ENCODE data around the gene CDH15. TPM values are rescaled to one million over a fixed set of nuclear protein-coding genes. Genes with fewer than 3 reads are reported as not detected.

Gene CDH15
- total and polyA plus RNA-seq, 5 donors from 2014 or later = 0.17 TPM; not detected in 4

DNA sequence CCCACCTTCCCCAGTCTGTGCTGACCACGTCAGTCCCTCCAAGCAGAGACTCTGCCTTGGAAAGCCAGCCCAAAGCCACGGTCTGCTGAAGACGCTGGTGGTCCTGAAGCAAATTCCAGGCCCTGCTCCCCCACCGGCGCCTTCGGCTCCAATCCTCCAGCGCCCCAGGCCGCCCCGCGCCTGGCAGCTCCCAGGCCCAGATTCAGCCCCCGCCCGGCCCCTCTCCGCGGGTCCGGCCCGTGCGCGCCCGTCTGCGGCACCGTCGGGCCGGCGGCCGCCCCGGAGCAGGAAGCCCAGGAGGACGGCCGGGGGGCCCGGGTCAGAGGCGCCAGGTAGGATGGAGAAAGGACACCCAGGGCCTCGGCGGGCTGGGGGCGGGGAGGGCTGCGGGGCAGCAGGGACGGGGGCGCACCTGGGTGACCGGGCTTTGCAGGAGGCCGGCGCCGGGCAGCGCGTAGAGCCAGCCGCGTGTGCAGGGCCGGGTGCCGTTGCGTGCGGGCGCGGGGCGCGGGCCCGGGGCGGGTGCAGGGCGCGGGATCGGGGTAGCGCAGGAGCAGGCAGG, 29.4 kb downstream of the CDH15 start:
- no peak overlapping the region for H3K4me3 ChIP-seq (ENCODE audit: low read depth, low read length)
- no peaks in the 10 kb centered on the region for H3K9me3 ChIP-seq (ENCODE audit: control insufficient read depth in 2 of 2, low read length in 2 of 2)
- Mint-ChIP-seq H3K27me3 (peaks cover 33% of the 10 kb centered on the region), H3K4me1 (peaks cover 0 to 21% (median 8%) of the 10 kb centered on the region in 4 donors), H3K9me3 (peaks cover 0 to 6% (median 0%) of the 10 kb centered on the region in 7 donors), H3K27ac (no peak overlapping the region), H3K36me3 (no peaks in the 10 kb centered on the region), H3K4me3 (peak overlapping the region in 3 of 4 donors; percentile 32 to 65 (median 59))
- H3K27ac ChIP-seq (ENCODE audit: insufficient read depth, low read length, poor library complexity, severe bottlenecking) = no peak overlapping the region
- peaks cover 14% of the 10 kb centered on the region for H3K27me3 ChIP-seq (ENCODE audit: control insufficient read depth, insufficient read depth, low read length)
- peak in 1 of 2 donors; percentile 2 for ATAC-seq (ENCODE audit: low read depth in 2 of 2)
- peaks cover 14% of the 10 kb centered on the region for H3K4me1 ChIP-seq (ENCODE audit: control insufficient read depth, insufficient read depth, low read length, poor library complexity, severe bottlenecking)
- no peak for DNase-seq
- no peaks in the 10 kb centered on the region for H3K36me3 ChIP-seq (ENCODE audit: control insufficient read depth, insufficient read depth, low read length)

DNA sequence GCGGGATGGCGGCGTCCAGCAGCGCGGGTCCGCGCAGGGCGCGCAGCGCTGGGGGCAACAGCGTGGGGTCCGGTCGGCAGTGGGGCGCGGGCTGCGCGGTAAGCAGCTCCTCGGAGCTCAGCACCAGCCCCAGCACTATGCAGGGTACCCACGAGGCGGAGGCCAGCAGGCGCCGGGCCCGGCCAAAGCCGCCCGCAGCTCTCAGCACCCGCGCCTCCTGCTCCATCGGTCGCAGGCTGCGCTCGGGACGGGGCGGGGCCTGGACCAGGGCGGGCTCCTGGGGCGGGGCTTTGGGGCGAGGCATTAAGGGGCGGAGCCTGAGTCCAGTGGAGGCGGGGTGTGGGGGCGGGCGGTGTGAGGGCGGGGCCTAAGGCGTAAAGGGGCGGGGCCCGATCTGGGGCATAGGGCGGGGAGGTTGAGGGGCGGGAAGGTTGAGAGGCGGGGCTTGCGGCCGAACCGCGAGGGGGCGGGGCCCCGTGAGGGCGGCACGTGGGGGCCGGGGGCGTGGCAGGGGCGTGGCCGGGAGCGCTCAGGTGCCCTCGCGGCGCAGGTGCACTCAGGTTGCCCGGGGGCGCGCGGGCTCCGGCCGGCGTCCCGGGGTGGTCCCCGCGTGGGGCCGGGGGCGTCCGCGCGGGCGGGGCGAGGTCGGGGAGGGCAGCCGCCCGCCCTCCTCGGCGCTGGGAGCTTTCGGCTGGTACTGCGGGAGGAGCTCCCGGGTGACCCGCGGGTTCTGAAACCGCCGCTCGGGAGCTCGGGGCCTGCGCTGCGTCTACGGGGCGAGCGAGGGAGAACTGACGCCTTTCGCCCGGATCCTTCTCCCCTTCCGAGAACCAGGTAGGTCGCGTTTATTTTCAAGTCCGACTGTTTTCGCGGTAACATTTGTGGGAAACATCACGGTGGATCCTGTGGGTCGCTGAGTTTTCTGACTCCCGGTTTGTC, 30.2 kb downstream of the CDH15 start:
- H3K36me3 ChIP-seq (ENCODE audit: control insufficient read depth, insufficient read depth, low read length) = no peaks in the 10 kb centered on the region
- Mint-ChIP-seq H3K27me3 (peaks cover 37% of the 10 kb centered on the region), H3K9me3 (peaks cover 0 to 6% (median 0%) of the 10 kb centered on the region in 7 donors), H3K36me3 (no peaks in the 10 kb centered on the region), H3K4me1 (peaks cover 0 to 21% (median 8%) of the 10 kb centered on the region in 4 donors), H3K27ac (no peak overlapping the region), H3K4me3 (peak overlapping the region; percentile 47 to 75 (median 69))
- peaks cover 14% of the 10 kb centered on the region for H3K27me3 ChIP-seq (ENCODE audit: control insufficient read depth, insufficient read depth, low read length)
- peak; percentile 48 to 68 (median 63) for DNase-seq
- peaks cover 14% of the 10 kb centered on the region for H3K4me1 ChIP-seq (ENCODE audit: control insufficient read depth, insufficient read depth, low read length, poor library complexity, severe bottlenecking)
- peak; percentile 72 to 73 for ATAC-seq (ENCODE audit: low read depth in 2 of 2)
- H3K27ac ChIP-seq (ENCODE audit: insufficient read depth, low read length, poor library complexity, severe bottlenecking) = no peak overlapping the region
- no peaks in the 10 kb centered on the region for H3K9me3 ChIP-seq (ENCODE audit: control insufficient read depth in 2 of 2, low read length in 2 of 2)
- no peak overlapping the region for H3K4me3 ChIP-seq (ENCODE audit: low read depth, low read length)

DNA sequence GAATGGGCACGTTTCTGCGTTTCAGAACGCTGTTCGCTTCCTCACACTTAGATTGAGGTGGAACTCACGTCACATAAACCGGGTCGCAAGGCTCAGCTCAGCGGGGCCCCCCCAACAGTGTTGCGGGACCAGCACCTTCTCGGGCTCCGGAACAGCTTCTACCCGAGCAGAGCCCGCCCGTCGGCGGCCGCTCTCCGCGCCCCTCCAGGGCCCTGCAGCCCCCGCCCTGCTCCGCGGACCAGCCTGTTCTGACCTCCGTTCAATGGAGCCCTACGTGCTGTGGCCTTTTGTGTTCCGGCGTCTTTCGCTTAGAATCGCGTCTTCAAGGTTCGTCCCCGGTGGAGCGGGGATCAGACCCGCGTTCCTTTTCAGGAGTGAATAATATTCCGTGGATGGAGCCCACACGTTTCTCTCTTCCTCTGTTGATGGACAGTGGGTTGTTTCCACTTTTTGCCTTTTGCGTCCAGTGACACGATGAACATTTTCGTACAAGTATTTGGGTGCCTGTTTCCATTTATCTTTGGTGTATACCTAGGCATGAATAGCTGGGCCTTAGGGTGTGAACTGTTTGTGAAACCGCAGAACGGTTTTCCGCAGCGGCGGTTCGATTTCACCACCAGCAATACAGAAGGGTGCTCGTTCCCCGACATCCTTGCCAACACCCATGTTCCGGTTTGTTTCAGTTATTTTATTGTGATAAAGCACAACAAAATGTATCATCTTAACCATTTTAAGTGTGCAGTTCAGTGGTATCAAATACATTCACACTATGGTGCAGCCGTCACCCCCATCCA, 31.1 kb downstream of the CDH15 start:
- Histone ChIP-seq H3K9me3 (ENCODE audit: control insufficient read depth in 2 of 2, low read length in 2 of 2) (no peaks in the 10 kb centered on the region), H3K27me3 (ENCODE audit: control insufficient read depth, insufficient read depth, low read length) (peaks cover 14% of the 10 kb centered on the region), H3K4me3 (ENCODE audit: low read depth, low read length) (no peak overlapping the region), H3K4me1 (ENCODE audit: control insufficient read depth, insufficient read depth, low read length, poor library complexity, severe bottlenecking) (peaks cover 14% of the 10 kb centered on the region), H3K36me3 (ENCODE audit: control insufficient read depth, insufficient read depth, low read length) (no peaks in the 10 kb centered on the region), H3K27ac (ENCODE audit: insufficient read depth, low read length, poor library complexity, severe bottlenecking) (no peak overlapping the region)
- Mint-ChIP-seq H3K27ac (no peak overlapping the region), H3K36me3 (no peaks in the 10 kb centered on the region), H3K4me1 (peaks cover 0 to 21% (median 8%) of the 10 kb centered on the region in 4 donors), H3K4me3 (peak overlapping the region; percentile 67 to 77 (median 74)), H3K9me3 (peaks cover 0 to 6% (median 0%) of the 10 kb centered on the region in 7 donors), H3K27me3 (peaks cover 43% of the 10 kb centered on the region)
- no peak for DNase-seq
- ATAC-seq (ENCODE audit: low read depth in 2 of 2) = no peak

DNA sequence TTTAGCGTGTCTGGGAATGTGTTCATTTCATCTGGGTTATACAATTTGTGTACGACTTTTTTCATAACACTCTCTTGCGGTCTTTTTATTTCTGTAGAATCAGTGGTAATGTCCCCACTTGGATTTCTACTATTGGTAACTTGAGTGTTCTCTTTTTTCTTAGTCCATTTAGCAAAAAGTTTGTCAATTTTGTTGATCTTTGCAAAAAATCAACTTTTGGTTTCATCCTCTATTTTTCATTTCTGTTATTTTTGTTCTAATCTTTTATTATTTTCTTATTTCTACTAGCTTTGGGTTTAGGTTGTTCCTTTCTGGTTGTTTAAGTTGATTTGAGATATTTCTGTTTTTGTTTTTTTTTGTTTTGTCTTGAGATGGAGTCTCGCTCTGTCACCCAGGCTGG, 36.4 kb downstream of the CDH15 start:
- Mint-ChIP-seq H3K4me1 (peaks cover 0 to 4% (median 3%) of the 10 kb centered on the region in 4 donors), H3K27ac (no peak overlapping the region), H3K27me3 (peaks cover 37% of the 10 kb centered on the region), H3K9me3 (peaks cover 0 to 3% (median 0%) of the 10 kb centered on the region in 7 donors), H3K36me3 (no peaks in the 10 kb centered on the region), H3K4me3 (no peak overlapping the region)
- no peaks in the 10 kb centered on the region for H3K9me3 ChIP-seq (ENCODE audit: control insufficient read depth in 2 of 2, low read length in 2 of 2)
- H3K4me3 ChIP-seq (ENCODE audit: low read depth, low read length) = no peak overlapping the region
- no peaks in the 10 kb centered on the region for H3K36me3 ChIP-seq (ENCODE audit: control insufficient read depth, insufficient read depth, low read length)
- no peak for DNase-seq
- no peak for ATAC-seq (ENCODE audit: low read depth in 2 of 2)
- H3K4me1 ChIP-seq (ENCODE audit: control insufficient read depth, insufficient read depth, low read length, poor library complexity, severe bottlenecking) = no peaks in the 10 kb centered on the region
- H3K27ac ChIP-seq (ENCODE audit: insufficient read depth, low read length, poor library complexity, severe bottlenecking) = no peak overlapping the region
- peaks cover 11% of the 10 kb centered on the region for H3K27me3 ChIP-seq (ENCODE audit: control insufficient read depth, insufficient read depth, low read length)

DNA sequence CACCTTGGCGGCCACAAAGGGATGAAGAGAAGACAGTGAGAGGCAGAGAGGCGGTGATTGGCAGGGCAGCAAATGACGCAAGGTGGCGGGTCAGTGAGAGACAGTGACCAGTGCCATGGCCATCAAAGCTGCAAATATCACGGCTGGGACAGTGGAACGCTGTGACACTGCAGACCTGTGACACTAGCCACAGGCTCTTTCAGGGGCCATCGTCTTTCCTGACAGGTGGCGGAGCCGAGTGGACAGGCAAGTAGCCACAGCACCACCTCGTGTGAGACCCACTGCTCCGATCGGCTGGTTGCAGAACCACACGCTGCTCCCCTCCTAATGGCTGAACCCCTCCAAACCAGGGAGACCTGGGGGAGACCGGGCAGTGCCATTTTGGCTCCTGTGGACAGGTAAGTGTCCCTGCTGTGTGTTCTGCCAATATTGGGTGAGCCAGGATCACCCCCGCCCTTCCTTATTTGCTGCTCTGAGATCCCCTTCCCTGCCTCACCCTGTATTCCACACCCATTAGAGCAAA, 38.0 kb downstream of the CDH15 start:
- no peak for DNase-seq
- H3K27ac Mint-ChIP-seq = no peak overlapping the region
- H3K9me3 Mint-ChIP-seq = no peaks in the 10 kb centered on the region
- peaks cover 23% of the 10 kb centered on the region for H3K27me3 Mint-ChIP-seq
- Histone ChIP-seq H3K4me1 (ENCODE audit: control insufficient read depth, insufficient read depth, low read length, poor library complexity, severe bottlenecking) (no peaks in the 10 kb centered on the region), H3K36me3 (ENCODE audit: control insufficient read depth, insufficient read depth, low read length) (no peaks in the 10 kb centered on the region), H3K4me3 (ENCODE audit: low read depth, low read length) (no peak overlapping the region), H3K9me3 (ENCODE audit: control insufficient read depth in 2 of 2, low read length in 2 of 2) (no peaks in the 10 kb centered on the region), H3K27me3 (ENCODE audit: control insufficient read depth, insufficient read depth, low read length) (no peaks in the 10 kb centered on the region), H3K27ac (ENCODE audit: insufficient read depth, low read length, poor library complexity, severe bottlenecking) (no peak overlapping the region)
- peaks cover 0 to 4% (median 3%) of the 10 kb centered on the region in 4 donors for H3K4me1 Mint-ChIP-seq
- H3K4me3 Mint-ChIP-seq = no peak overlapping the region
- H3K36me3 Mint-ChIP-seq = no peaks in the 10 kb centered on the region
- ATAC-seq (ENCODE audit: low read depth in 2 of 2) = no peak

DNA sequence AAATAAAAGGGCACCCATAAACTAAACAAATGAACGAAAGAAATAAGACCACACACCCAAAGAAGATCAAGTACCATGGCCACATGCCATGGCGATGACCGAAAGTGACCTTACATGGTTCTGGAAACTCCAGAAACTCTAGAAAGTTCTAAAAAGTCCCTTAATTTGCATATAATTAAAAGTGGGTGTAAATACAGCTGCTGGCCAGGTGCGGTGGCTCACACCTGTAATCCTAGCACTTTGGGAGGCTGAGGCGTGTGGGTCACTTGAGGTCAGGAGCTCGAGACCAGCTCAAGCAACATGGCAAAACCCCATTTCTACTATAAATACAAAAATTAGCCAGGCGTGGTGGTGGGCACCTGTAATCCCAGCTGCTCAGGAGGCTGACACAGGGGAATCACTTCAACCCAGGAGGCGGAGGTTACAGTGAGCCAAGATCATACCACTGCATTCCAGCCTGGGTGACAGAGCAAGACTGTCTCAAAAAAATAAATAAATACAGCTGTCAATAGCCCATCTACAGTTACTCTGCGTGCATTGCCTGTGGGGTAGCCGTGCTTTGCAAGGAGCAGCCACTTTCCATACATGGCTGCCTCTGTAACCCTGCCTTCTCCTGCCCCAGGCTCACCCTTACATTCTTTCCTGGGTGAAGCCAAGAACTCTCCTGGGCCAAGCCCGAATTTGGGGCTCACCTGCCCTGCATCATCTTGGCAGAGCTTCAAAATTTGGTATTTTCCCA, 38.8 kb downstream of the CDH15 start:
- ATAC-seq (ENCODE audit: low read depth in 2 of 2) (no peak), DNase-seq (no peak)
- H3K4me1 ChIP-seq (ENCODE audit: control insufficient read depth, insufficient read depth, low read length, poor library complexity, severe bottlenecking) = no peaks in the 10 kb centered on the region
- Mint-ChIP-seq H3K27me3 (peaks cover 23% of the 10 kb centered on the region), H3K4me1 (peaks cover 0 to 8% (median 4%) of the 10 kb centered on the region in 4 donors), H3K4me3 (no peak overlapping the region), H3K36me3 (no peaks in the 10 kb centered on the region), H3K27ac (peak overlapping the region in 1 of 3 donors; percentile 76), H3K9me3 (no peaks in the 10 kb centered on the region)
- no peak overlapping the region for H3K4me3 ChIP-seq (ENCODE audit: low read depth, low read length)
- H3K27me3 ChIP-seq (ENCODE audit: control insufficient read depth, insufficient read depth, low read length) = no peaks in the 10 kb centered on the region
- H3K9me3 ChIP-seq (ENCODE audit: control insufficient read depth in 2 of 2, low read length in 2 of 2) = no peaks in the 10 kb centered on the region
- H3K36me3 ChIP-seq (ENCODE audit: control insufficient read depth, insufficient read depth, low read length) = no peaks in the 10 kb centered on the region
- no peak overlapping the region for H3K27ac ChIP-seq (ENCODE audit: insufficient read depth, low read length, poor library complexity, severe bottlenecking)
